HFF-Myc (cell line): ENCODE results near the gene SNX18.

Experiments used
- DNase-seq: peaks from one replicate; pipeline ENCODE4 v3.0.0-alpha.2; 2011; ENCODE audit warnings: low read depth; ENCODE audit errors: extremely low read depth
- H3K4me3 ChIP-seq: replicated peaks from 2 replicates; pipeline ENCODE4 v1.5.1; 2011; ENCODE audit warnings: low read depth, mild to moderate bottlenecking, control low read depth, low read length
- TF ChIP-seq, protein P1 (sequence below): IDR thresholded peaks from 2 replicates; pipeline ENCODE4 v1.5.1; 2012; ENCODE audit warnings: mild to moderate bottlenecking, low read depth, low read length, control low read depth; ENCODE audit errors: missing control alignments

Gene SNX18

GRCh38 chr5:54517512-54518145, at the start of gene SNX18:
Gene SNX18, plus strand, starts transcription at chr5:54517759. Its CDS starts 194 bp downstream, at chr5:54517953.
- peak within 1 kb of the TSS; percentile 59 for H3K4me3 ChIP-seq
- DNase-seq, result peak; percentile 60
- TF ChIP-seq, protein P1, sequence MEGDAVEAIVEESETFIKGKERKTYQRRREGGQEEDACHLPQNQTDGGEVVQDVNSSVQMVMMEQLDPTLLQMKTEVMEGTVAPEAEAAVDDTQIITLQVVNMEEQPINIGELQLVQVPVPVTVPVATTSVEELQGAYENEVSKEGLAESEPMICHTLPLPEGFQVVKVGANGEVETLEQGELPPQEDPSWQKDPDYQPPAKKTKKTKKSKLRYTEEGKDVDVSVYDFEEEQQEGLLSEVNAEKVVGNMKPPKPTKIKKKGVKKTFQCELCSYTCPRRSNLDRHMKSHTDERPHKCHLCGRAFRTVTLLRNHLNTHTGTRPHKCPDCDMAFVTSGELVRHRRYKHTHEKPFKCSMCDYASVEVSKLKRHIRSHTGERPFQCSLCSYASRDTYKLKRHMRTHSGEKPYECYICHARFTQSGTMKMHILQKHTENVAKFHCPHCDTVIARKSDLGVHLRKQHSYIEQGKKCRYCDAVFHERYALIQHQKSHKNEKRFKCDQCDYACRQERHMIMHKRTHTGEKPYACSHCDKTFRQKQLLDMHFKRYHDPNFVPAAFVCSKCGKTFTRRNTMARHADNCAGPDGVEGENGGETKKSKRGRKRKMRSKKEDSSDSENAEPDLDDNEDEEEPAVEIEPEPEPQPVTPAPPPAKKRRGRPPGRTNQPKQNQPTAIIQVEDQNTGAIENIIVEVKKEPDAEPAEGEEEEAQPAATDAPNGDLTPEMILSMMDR, result peak; percentile 86

- TF ChIP-seq, protein P1, result no peak
- peak overlapping the region; percentile 33 for H3K4me3 ChIP-seq
- DNase-seq, result no peak
These were observed 47.9 kb upstream of the SNX18 start for GRCh38 chr5:54469622-54470021.

DNA sequence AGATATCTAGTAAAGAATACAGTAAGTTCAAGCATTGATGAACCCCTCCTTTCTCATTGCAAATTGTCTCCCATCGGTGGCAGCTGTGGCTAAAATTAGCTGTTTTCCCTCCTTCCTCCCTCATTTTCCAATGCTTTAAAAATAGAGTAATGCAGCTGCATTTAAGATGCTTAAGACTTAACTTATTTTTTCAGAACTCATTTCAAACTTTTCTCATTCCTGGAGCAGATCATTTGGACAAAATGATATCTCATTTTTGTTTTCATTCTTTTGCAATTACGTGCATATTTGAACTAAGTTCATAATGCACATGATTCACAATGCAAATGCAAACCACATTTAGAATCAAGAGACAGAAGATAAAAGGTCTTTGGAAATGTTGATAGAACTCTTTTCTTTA, 47.4 kb upstream of the SNX18 start:
- TF ChIP-seq, protein P1, result no peak
- peak overlapping the region; percentile 33 for H3K4me3 ChIP-seq
- no peak for DNase-seq

DNA sequence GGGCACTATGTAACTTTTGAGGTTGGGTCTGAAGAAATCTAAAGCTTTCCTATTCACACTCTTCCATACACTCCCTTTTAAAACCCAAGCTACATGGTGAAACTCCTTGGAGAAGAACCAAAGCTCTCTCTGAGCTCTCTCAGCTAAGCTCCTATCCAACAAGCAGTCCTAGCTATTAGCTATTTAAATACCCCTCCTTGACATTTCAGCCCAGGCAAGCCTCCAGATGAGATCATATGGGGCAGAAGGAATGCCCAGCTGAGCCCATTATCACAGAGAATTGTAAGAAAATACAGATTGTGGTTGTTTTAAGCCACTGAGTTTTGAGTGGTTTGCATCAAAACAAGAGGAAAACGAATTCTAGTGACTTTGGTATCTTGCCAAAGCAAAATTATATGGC, 46.9 kb upstream of the SNX18 start:
- TF ChIP-seq, protein P1, result no peak
- H3K4me3 ChIP-seq, result no peak overlapping the region
- DNase-seq, result no peak

- TF ChIP-seq, protein P1, result no peak
- H3K4me3 ChIP-seq, result no peak overlapping the region
- no peak for DNase-seq
These were observed 46.2 kb upstream of the SNX18 start for GRCh38 chr5:54471398-54471797.

- TF ChIP-seq, protein P1, result no peak
- H3K4me3 ChIP-seq, result no peak overlapping the region
- DNase-seq, result no peak
These were observed 40.9 kb upstream of the SNX18 start for GRCh38 chr5:54476682-54477081.
